Keratinocyte (primary cell): Measurements from ENCODE around the gene TUT1. TPM values are rescaled to one million over a fixed set of nuclear protein-coding genes. Genes with fewer than 3 reads are reported as not detected.

Experiments
- DNase-seq: peaks from one replicate; pipeline ENCODE4 v3.0.0-alpha.2; 2011; ENCODE audit warnings: low read depth, missing footprints, low spot score
- FAIRE-seq: peaks from 2 replicates; lab custom pipeline; 2011; peaks lifted over from hg19 to GRCh38; lab: Jason Lieb, UNC
- H2AFZ ChIP-seq: 2 replicates; pipeline ENCODE4 v1.6.0; 2012; ENCODE audit warnings: low read length, control low read depth, inconsistent platforms; ENCODE audit not compliant: control insufficient read depth
- H3K27ac ChIP-seq: 2 replicates; pipeline ENCODE4 v1.5.1; 2011; ENCODE audit warnings: low read length; ENCODE audit not compliant: control insufficient read depth, insufficient read depth
- H3K27me3 ChIP-seq: 3 replicates; pipeline ENCODE4 v1.6.0; 2011; ENCODE audit warnings: low read length; ENCODE audit not compliant: control insufficient read depth, insufficient read depth; ENCODE audit errors: extremely low read depth
- H3K36me3 ChIP-seq, 2 experiments: 2 replicates in 1 of 2; 3 replicates in 1 of 2; pipeline ENCODE4 v1.5.1; 2011; ENCODE audit warnings: low read length in 2 of 2, mild to moderate bottlenecking in 1 of 2; ENCODE audit not compliant: control insufficient read depth in 2 of 2, insufficient read depth in 2 of 2; ENCODE audit errors: extremely low read depth in 1 of 2
- H3K4me1 ChIP-seq: 3 replicates; pipeline ENCODE4 v1.5.1; 2011; ENCODE audit warnings: low read length; ENCODE audit not compliant: control insufficient read depth, insufficient read depth; ENCODE audit errors: extremely low read depth
- H3K4me2 ChIP-seq: 3 replicates; pipeline ENCODE4 v1.6.0; 2011; ENCODE audit warnings: low read depth, low read length; ENCODE audit not compliant: control insufficient read depth, insufficient read depth; ENCODE audit errors: extremely low read depth
- H3K4me3 ChIP-seq, 3 experiments: fragments of 200-600 bp in 1 of 3; sonication (generic) in 1 of 3; 2 replicates in 2 of 3; 3 replicates in 1 of 3; pipeline ENCODE4 v1.5.1; 2011 to 2016; ENCODE audit warnings: low read length in 3 of 3, mild to moderate bottlenecking in 3 of 3, control low read depth in 2 of 3, inconsistent platforms in 1 of 3, low read depth in 1 of 3, mixed read lengths in 1 of 3, mixed run types in 1 of 3, moderate library complexity in 1 of 3; ENCODE audit not compliant: control insufficient read depth in 2 of 3, insufficient read depth in 2 of 3; ENCODE audit errors: extremely low read depth in 1 of 3
- H3K79me2 ChIP-seq: 2 replicates; pipeline ENCODE4 v1.6.0; 2012; ENCODE audit warnings: low read length; ENCODE audit not compliant: control insufficient read depth, insufficient read depth
- H3K9ac ChIP-seq: 3 replicates; pipeline ENCODE4 v1.6.0; 2011; ENCODE audit warnings: low read length; ENCODE audit not compliant: control insufficient read depth, insufficient read depth; ENCODE audit errors: extremely low read depth
- H3K9me1 ChIP-seq: 3 replicates; pipeline ENCODE4 v1.6.0; 2011; ENCODE audit warnings: low read length; ENCODE audit not compliant: control insufficient read depth, insufficient read depth; ENCODE audit errors: extremely low read depth
- H3K9me3 ChIP-seq: 2 replicates; pipeline ENCODE4 v1.5.1; 2012; ENCODE audit warnings: low read depth, low read length; ENCODE audit not compliant: control insufficient read depth
- H4K20me1 ChIP-seq: 3 replicates; pipeline ENCODE4 v1.6.0; 2011; ENCODE audit warnings: low read length; ENCODE audit not compliant: control insufficient read depth, insufficient read depth; ENCODE audit errors: extremely low read depth
- CTCF ChIP-seq, 3 experiments: IDR thresholded peaks in 1 of 3; conservative IDR thresholded peaks in 1 of 3; optimal IDR thresholded peaks in 1 of 3; 2 replicates in 2 of 3; 3 replicates in 1 of 3; pipeline versions ENCODE3 to v1.5.1; 2011; ENCODE audit warnings: low read length in 3 of 3, mild to moderate bottlenecking in 3 of 3, moderate library complexity in 2 of 3, control low read depth in 1 of 3, inconsistent platforms in 1 of 3; ENCODE audit not compliant: insufficient read depth in 2 of 3; ENCODE audit errors: extremely low read depth in 1 of 3
- EZH2 ChIP-seq: IDR thresholded peaks from one replicate; pipeline ENCODE4 v1.6.1; 2012; ENCODE audit warnings: inconsistent platforms, mild to moderate bottlenecking, low read length, moderate library complexity
- dilution Hi-C: fragments of 300-500 bp; cut with MboI; formaldehyde crosslinking; loops from one replicate; pipeline ENCODE4 v1.7.0; 2020; ENCODE audit warnings: low sequenced_read_pairs; ENCODE audit not compliant: extremely low pct_ligation_motif_present
- polyA plus RNA-seq, 5 experiments: library from polyadenylated mRNA; depleted of rRNA in 3 of 5; stranded (reverse) in 3 of 5; stranded (forward) in 1 of 5; unstranded in 1 of 5; fragments of >200 nt; gene quantifications; 1 replicate in 1 of 5; 2 replicates in 3 of 5; 3 replicates in 1 of 5; pipeline versions ENCODE4 v1.2.1 to v1.2.3, GENCODE V29; 2011 to 2012; ENCODE audit warnings: missing spikeins in 2 of 5, low read depth in 1 of 5, low replicate concordance in 1 of 5

TUT1 gene
- polyA plus RNA-seq, 1 donor (not counting 4 experiments of a cell fraction or from before 2014, with no cell fraction given), result 10.5 TPM

- Histone ChIP-seq H3K4me3 (peak overlapping the region; percentile 24 to 57 (median 37)), H3K9ac (peak overlapping the region; percentile 66), H3K36me3 (peaks cover 39 to 46% of the 10 kb centered on the region in 2 experiments), H3K79me2 (peaks cover 96% of the 10 kb centered on the region), H2AFZ (no peak overlapping the region), H3K27me3 (no peaks in the 10 kb centered on the region), H4K20me1 (peaks cover 79% of the 10 kb centered on the region), H3K27ac (peak overlapping the region; percentile 78), H3K4me1 (peaks cover 57% of the 10 kb centered on the region), H3K9me3 (no peaks in the 10 kb centered on the region), H3K9me1 (peaks cover 10% of the 10 kb centered on the region), H3K4me2 (peak overlapping the region; percentile 98)
- dilution Hi-C loops, result no loop called here
- no peak for TF ChIP-seq CTCF (optimal IDR thresholded peaks at IDR 0.05 in 1 of 3, IDR thresholded peaks at IDR 0.05 in 1 of 3, conservative IDR thresholded peaks at IDR 0.05 in 1 of 3; ENCODE audit: extremely low read depth in 1 of 3, insufficient read depth in 2 of 3, low read length in 3 of 3)
- TF ChIP-seq EZH2, result no peak
- DNase-seq, result no peak
- FAIRE-seq, result no peak
Observed at GRCh38 chr11:62539238-62539925, 51.9 kb downstream of the TUT1 start.

GRCh38 chr11:62538470-62539237 lies 52.7 kb downstream of the TUT1 start:
- peak overlapping the region; percentile 24 to 57 (median 26) for H3K4me3 ChIP-seq
- FAIRE-seq (no peak), DNase-seq (no peak)
- peaks cover 10% of the 10 kb centered on the region for H3K9me1 ChIP-seq
- no peaks in the 10 kb centered on the region for H3K27me3 ChIP-seq
- dilution Hi-C loops, result no loop called here
- H4K20me1 ChIP-seq, result peaks cover 83% of the 10 kb centered on the region
- H3K9ac ChIP-seq, result peak overlapping the region; percentile 65
- H3K4me2 ChIP-seq, result peak overlapping the region; percentile 98
- H3K36me3 ChIP-seq, result peaks cover 46 to 52% of the 10 kb centered on the region in 2 experiments
- peaks cover 57% of the 10 kb centered on the region for H3K4me1 ChIP-seq
- TF ChIP-seq CTCF (optimal IDR thresholded peaks at IDR 0.05 in 1 of 3, IDR thresholded peaks at IDR 0.05 in 1 of 3, conservative IDR thresholded peaks at IDR 0.05 in 1 of 3; ENCODE audit: extremely low read depth in 1 of 3, insufficient read depth in 2 of 3, low read length in 3 of 3) (no peak), EZH2 (no peak)
- no peaks in the 10 kb centered on the region for H3K9me3 ChIP-seq
- H2AFZ ChIP-seq, result no peak overlapping the region
- peaks cover 96% of the 10 kb centered on the region for H3K79me2 ChIP-seq
- H3K27ac ChIP-seq, result peak overlapping the region; percentile 71
